GM20431 (cell line): ENCODE results near the gene TRUB2.
"Not testable (repeated sequence)": the region's sequence is repeated elsewhere in the genome, so short reads cannot be mapped to it uniquely, and the experiment has no call there.

ENCODE experiments used
- in situ Hi-C: fragments of 300-500 bp; cut with MseI, MboI; formaldehyde crosslinking; loops from one replicate; pipeline ENCODE4 v1.15.0; 2020; ENCODE audit warnings: low sequenced_read_pairs; ENCODE audit not compliant: unreplicated experiment

Gene TRUB2

GRCh38 chr9:128342971-128343680, 20.9 kb upstream of the TRUB2 start:
- in situ Hi-C loops, result no loop called here

GRCh38 chr9:128341435-128341849, 19.2 kb upstream of the TRUB2 start:
- in situ Hi-C loops, result no loop called here

- in situ Hi-C loops, result no loop called here
Observed at GRCh38 chr9:128340691-128341434, 18.6 kb upstream of the TRUB2 start.

GRCh38 chr9:128339761-128340690, 17.8 kb upstream of the TRUB2 start, which contains the start of gene SLC27A4:
SLC27A4 (plus strand) TSS chr9:128340527; CDS start chr9:128343133, 2,606 bp downstream.
- in situ Hi-C loops, result no loop called here

- in situ Hi-C loops, result not testable (repeated sequence)
Observed at GRCh38 chr9:128338852-128339614, 16.8 kb upstream of the TRUB2 start.

- in situ Hi-C loops, result no loop called here
Observed at GRCh38 chr9:128337936-128338335, 15.7 kb upstream of the TRUB2 start.

GRCh38 chr9:128335914-128336313, 13.7 kb upstream of the TRUB2 start:
- in situ Hi-C loops, result no loop called here

GRCh38 chr9:128335161-128335560, 12.9 kb upstream of the TRUB2 start:
- in situ Hi-C loops, result no loop called here

GRCh38 chr9:128333451-128333869, 11.2 kb upstream of the TRUB2 start:
- in situ Hi-C loops, result no loop called here

- in situ Hi-C loops, result no loop called here
Observed at GRCh38 chr9:128325629-128326028, 3.4 kb upstream of the TRUB2 start.

- in situ Hi-C loops, result no loop called here
Observed at GRCh38 chr9:128324401-128324800, 2.2 kb upstream of the TRUB2 start.

- in situ Hi-C loops, result no loop called here
Observed at GRCh38 chr9:128323791-128324190, 1.5 kb upstream of the TRUB2 start.

GRCh38 chr9:128323212-128323730, 1.0 kb upstream of the TRUB2 start:
- in situ Hi-C loops, result no loop called here

- in situ Hi-C loops, result no loop called here
Observed at GRCh38 chr9:128321879-128322403, 306 bp downstream of the TRUB2 start.

- in situ Hi-C loops, result no loop called here
Observed at GRCh38 chr9:128321343-128321742, 904 bp downstream of the TRUB2 start.

- in situ Hi-C loops, result no loop called here
Observed at GRCh38 chr9:128317629-128318028, 4.6 kb downstream of the TRUB2 start.

- in situ Hi-C loops, result no loop called here
Observed at GRCh38 chr9:128316421-128316820, 5.8 kb downstream of the TRUB2 start.

GRCh38 chr9:128314697-128315096, 7.5 kb downstream of the TRUB2 start:
- in situ Hi-C loops, result no loop called here

- in situ Hi-C loops, result no loop called here
Observed at GRCh38 chr9:128310461-128310860, 11.8 kb downstream of the TRUB2 start.
